Fibroblast of upper back skin (primary cell): Measurements from ENCODE around the gene SELENBP1.

Experiments used
- DNase-seq: peaks from one replicate; pipeline ENCODE4 v3.0.0-alpha.2; 2013

SELENBP1 gene

DNA sequence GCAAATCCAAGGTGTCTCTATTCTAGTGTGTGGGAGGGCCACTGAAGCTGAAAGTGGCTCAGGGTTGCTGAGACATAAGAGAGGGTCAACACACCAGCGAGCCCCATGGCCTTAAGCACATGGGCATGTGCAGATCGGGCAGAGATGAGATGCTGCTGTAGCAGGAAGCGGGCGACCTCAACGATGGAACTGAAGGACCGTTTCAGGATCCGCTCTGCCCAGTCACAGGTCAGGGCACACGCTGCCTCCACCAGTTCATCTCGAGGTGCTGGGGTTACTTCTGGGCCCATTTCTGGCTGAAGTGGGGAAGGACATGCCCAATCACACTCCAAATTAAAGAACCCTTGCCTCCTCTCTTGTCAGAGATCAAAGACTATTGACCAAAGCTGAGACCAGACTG lies 28.9 kb downstream of the SELENBP1 start:
- no peak for DNase-seq

DNA sequence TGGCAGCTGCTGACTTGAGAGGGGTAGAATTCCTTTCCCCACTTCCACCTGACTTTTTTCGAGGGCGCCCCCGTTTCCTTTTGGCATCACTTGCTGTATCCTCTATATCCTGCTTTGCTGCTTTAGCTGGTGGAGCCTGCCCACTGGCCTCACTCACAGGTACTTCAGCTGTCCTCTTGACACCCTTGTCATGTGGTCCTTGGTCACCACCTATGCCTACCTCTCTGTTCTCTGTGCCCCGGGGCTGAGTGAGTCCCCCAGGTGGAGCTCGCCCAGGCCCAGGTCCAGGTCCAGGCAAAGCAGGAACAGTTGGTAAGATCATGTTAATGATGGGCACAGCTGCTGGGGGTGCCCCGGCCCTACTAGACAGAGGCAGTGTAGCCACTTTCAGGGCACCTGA lies 29.9 kb downstream of the SELENBP1 start:
- DNase-seq, result no peak

DNA sequence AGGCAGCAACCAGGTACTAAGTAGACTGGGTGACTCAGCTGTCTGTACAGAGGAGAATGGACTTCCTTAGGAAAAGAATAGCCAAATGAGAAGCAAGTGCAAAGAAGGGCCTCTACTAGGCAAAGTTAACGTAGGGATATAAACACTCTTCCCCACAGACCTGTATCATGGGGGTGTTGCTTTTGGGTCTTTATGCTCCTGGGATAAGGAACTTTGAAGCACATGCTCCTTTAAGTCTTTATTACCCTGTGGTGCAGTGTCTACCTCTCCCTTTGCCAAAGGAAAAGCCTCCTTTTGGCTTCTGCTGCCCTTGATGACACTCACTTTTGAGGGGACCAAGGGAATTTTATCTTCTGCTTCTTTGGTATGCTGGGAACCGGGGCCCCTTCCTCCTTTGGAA lies 30.5 kb downstream of the SELENBP1 start:
- no peak for DNase-seq

DNA sequence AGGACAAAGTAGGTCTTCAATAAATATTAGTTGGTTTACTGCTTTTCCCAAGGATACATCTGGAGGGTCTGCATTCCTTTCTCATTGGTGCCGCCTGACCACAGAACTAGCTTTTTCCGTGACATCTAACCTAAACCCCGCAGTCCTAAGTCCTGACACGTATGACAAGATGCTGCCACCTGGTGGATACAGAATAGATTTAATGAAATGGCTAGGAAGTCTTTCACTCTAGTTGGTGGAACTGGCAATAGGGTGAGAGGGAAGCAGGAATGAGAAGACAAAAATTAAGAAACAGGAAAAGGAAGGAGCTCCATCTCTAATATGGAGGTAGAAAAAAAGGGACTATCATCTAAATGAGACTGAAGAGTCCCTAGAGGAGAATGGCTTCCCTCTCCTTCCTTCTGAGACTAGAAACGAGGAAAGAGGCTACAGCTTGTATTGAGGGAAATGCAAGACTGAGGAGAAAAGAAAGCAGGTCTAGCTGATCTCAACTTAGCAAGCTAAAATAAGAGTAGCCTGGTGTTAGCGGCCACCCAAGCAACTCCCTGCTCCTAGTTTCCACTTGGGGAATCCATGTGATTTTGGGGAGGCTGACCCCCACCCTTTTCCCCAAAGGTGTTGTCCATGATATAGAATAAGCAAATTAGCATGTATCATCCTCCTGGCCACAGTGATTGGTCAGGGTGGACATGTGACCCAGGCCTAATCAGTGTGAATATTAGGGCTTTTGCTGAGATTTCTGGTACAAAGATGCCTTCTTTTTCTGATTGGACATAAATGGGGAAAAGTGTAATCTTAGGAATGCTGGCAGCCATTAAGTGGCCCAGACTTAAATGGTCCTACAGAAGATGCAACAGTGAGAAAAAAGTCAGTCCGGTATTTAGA lies 31.4 kb downstream of the SELENBP1 start:
- peak; percentile 84 for DNase-seq

DNA sequence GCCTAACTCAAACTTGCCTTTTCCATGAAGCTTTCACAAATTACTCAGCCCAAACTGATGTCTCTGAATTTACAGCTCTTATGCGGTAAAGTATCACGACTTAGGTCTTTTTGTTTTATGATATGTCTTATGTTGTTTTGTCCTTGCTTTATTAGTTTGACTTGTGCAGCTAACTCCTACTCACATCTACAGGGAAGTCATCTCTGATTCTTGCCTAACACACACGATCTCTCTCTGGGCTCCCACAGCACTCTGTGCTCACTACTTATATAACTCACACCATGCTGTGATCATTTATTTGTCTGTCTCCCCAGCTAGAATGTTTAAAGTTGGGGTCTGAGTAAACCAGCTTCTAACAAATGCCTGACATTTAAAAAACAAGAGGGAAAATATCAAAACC lies 35.9 kb downstream of the SELENBP1 start:
- DNase-seq, result no peak

DNA sequence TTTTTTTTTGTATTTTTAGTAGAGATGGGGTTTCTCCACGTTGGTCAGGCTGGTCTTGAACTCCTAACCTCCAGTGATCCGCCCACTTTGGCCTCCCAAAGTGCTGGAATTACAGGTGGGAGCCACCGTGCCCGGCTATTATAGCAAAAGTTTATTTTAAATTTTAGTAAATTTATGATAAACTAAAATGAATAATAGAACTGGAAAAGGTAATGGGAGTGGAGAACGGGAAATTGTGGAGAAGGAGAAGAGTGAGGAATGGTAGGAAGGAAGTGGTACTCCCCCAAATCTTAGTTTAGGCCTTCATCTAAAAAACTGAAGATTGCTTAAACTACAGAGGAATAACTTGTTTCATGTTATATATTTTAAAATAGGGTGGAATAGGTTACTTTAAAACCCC lies 37.7 kb downstream of the SELENBP1 start:
- DNase-seq, result no peak

DNA sequence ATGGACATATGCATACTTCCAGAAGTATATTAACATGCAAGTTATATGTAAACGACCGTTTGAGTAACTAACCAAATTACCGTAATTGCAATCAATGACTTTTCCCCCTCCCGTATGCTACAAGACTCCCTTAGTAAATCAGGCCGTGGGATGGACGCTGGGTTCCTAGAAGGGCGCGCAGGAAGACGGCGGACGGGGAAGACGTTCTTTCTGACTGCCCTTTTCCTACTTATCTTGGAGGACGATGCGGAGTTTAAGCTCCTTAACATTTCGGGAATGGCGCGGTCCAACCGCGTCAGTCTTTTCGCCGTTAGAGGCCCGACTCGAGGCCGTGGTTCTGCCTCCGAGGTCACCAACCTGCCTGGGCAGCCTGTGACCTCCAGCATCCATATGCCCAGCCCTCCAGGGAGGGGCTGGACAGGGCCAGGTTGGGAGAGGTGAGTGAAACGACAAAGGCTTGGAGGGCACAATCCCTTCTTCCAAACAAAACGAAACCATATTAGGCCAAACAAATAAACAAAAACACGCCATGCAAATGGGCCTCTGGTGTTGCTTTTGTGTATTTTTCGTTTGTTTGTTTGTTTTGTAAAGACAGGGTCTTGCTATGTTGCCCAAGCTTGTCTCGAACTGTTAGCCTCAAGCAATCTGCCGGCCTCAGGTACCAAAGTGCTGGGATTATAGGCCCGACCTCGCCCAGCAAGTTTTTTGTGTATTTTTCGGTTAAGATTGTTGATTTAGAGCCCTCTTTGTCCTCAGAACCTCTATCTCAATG lies 44.4 kb downstream of the SELENBP1 start:
- no peak for DNase-seq

DNA sequence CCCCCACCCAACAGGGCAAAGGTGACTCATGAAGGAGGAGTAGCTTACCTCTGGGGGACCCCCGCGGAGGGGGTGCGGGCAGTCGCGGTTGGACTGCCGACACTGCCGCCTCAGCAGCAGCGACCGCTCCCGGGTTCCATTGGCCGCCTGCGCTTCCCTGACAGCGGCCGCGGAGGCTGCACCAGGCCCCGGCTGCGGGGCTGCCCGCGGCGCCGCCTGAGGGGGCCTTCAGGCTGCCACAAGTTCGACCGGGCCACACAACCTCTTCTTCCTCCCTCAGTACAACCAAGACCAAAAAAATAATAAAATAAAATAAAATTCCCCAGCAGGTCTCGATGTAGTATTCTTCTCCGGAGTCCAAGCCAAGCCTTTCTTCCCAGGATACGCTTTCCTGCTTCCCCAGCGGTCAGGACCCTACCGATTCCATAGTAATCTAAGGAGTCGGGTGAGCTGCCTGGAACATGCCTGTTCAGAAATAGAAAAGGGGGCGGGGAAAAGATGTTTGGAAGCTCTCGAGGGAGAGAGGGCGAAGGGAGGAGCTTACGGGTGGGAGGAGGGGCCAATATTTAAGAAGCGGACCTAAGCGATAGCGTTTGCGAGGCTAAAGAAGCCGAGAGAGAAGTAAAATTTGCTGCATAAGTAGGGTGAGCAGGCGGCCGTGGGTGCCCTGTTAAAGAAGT lies 45.1 kb downstream of the SELENBP1 start, which contains the start of gene PI4KB:
PI4KB (minus strand) TSS at position 194 of the 680 bp plus-strand sequence. CDS start 10,935 bp downstream, outside the sequence.
- DNase-seq, result peak; percentile 98

DNA sequence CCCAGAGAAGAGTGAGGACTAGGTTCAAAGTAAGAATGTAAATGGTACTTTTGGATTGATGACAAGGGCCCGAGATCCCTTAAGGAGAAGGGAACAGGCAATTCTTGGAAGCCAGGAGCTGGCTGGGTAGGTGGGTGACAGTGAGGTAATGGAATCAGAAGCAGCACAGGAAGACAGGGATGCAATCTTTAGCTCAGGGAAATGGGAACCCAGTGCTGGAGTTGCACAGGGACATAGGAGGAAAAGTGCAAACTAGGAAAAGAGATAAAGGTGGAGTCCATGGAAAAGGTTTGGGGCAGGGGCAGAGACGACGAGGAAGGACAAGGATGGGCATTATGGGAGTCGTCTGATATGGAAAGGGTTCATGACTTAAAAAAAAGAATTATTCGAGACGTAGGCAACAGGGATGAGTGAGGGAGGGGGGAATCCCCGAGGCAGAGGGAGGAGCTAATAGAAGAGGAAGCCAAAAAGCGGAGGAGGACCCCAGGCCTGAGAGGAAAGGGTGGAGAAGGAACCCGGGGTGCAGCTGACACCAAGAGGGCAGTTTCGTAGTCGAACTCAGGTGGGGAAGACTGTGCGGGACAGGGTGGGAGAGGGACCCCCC lies 45.8 kb downstream of the SELENBP1 start:
- peak; percentile 43 for DNase-seq

DNA sequence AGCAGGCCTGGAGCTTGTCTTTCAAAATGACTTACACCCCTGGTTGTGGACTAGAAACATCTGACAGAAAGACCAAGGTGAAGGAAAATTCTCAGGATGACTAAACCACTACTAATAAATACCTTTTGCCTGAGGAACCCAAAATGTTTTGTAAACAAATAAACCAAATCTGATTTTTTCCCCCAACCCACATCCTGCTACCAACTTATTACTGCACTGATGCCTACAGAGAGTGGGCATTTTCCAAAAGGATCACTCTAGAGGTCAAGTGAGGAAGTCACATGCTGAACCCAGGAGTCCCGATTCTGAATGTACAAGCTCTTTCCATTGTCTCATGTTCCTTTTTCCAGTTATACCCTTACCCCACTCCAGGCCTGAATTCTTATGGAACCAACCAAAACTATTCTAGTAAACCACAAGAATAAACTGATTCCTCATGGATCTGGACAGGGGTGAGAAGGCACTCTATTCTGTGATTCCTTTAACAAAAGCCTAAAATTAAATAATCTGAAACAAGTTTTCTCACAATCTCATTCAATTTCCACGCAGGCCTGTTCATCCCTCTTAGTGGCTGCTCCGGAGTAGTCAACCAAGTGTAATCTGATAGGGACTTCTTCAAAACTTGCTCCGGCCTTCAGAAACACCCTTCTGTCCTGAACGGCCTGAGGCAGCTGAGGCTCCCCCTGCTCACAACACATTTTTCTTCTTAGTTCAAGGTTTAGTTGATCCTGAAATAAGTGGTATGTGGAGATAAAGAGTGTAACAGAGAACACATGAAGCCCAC lies 46.7 kb downstream of the SELENBP1 start:
- no peak for DNase-seq

DNA sequence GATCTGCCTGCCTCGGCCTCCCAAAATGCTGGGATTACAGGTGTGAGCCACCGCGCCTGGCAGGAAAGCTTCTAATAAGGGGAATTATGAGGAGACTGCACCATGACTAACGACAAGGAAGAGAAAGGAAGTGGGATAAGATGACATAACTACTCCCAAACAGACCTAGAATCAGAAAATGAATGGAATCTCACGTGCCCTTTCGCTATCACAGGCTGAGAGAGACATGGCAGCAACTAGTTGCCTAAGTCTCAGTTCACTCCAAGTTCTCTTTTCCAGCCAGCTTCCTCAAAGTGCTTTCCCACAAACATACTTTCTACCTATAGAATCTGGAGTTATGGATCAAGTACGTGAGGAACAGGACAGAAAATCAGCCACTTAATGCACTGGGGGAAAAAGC lies 47.3 kb downstream of the SELENBP1 start:
- no peak for DNase-seq

DNA sequence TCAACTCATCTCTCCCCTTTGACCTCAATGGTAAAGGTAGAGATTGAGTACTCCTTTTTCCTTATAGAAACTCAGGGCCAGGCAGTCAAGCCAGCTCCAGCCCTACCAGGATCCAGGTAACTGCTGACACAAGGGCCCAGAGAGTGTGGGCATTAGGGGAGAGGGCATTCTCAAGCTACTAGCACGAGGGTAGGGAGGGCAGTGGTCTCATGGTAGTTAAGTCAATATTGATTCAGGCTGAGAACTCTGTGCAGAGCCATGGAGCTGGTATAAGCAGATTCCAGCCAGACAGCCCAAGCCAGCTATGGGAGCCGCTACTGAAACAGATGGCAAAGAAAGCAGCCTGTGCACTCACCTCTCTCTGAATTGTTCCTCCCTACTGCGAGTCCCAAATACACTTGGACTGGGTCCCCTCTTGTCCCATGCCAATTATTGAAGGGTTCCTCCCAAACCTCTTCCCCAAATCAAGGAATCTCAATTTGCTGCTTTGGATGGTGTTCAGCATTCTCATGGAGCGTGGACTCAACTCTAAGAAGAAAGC lies 48.0 kb downstream of the SELENBP1 start:
- no peak for DNase-seq

DNA sequence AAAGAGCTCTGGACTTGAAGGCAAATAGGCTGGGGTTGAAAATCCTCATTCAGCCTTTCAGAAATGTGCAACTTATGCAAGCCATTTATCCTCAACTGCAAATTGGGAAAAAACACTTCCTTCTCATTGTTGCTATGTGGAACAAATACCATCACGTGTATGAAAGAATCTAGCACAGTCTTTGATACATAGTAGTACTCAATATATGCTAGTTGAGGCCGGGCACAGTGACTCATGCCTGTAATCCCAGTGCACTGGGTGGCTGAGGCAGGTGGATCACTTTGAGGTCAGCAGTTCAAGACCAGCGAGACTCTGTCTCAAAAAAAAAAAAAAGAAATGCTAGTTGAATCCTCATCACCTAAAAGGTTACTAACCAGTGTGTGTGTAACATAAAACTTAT lies 53.5 kb downstream of the SELENBP1 start:
- no peak for DNase-seq

DNA sequence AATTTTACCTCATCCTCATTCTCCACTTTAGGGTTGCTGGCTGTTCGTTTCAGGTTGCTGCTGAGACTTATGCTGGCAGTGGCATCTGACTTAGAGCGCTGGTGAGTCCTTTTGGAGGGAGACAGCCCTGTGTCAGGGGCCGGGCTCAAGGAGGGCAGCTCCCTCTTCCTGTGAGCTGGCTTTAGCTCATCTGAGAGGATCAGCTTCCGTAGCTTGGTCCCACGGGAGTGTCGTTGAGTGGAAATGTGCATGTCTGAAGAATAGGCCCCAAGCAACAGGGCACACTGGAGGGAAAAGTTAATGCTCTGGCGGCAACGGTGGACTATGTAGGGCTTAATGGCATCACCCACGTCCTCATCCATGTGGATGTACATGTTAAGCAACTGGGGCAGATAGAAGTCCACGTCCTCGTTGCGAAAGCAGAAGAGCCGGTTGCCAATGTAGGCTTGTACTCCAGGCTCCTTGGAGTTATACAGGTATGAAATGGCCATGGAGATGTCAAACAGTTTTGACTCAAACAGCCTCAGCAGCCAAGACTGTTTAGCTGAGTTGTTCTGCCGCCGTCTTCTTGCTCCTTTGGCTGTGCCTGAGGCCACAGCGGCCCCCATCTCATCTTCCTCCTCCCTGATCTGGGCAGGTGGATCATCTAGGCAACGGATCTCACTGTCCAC lies 56.8 kb downstream of the SELENBP1 start:
- no peak for DNase-seq
